ENCODE measurements around the gene PLEKHH1. TPM values are rescaled to one million over a fixed set of nuclear protein-coding genes. Genes with fewer than 3 reads are reported as not detected.

PLEKHH1 gene
- total RNA-seq, 1 experiment from 2014 or later, result 6.7 TPM

Other genes starting within 250 kb of the PLEKHH1 start
- 68.6 TPM for gene ATP6V1D, start 173.5 kb upstream of the PLEKHH1 start, total RNA-seq (2021; ENCODE audit: unreplicated experiment)
- gene EIF2S1, start 173.0 kb upstream of the PLEKHH1 start, total RNA-seq (2021; ENCODE audit: unreplicated experiment), result 116 TPM
- gene PLEK2, start 121.1 kb upstream of the PLEKHH1 start, total RNA-seq (2021; ENCODE audit: unreplicated experiment), result 9.1 TPM
- 1.6 TPM for gene TMEM229B, start 44.6 kb upstream of the PLEKHH1 start, total RNA-seq (2021; ENCODE audit: unreplicated experiment)
- gene PIGH, start 67.0 kb downstream of the PLEKHH1 start, total RNA-seq (2021; ENCODE audit: unreplicated experiment), result 13.3 TPM
- gene ARG2, start 86.6 kb downstream of the PLEKHH1 start, total RNA-seq (2021; ENCODE audit: unreplicated experiment), result 1.1 TPM
- 84.9 TPM for gene VTI1B, start 141.3 kb downstream of the PLEKHH1 start, total RNA-seq (2021; ENCODE audit: unreplicated experiment)
- gene RDH11, start 162.5 kb downstream of the PLEKHH1 start, total RNA-seq (2021; ENCODE audit: unreplicated experiment), result 45.1 TPM
- not detected for gene RDH12, start 168.6 kb downstream of the PLEKHH1 start, total RNA-seq (2021; ENCODE audit: unreplicated experiment)

All from Panc1 (cell line).